GM13976 (cell line): Measurements from ENCODE around the gene MOB4.
"Not testable (repeated sequence)": the region's sequence is repeated elsewhere in the genome, so short reads cannot be mapped to it uniquely, and the experiment has no call there.

Source experiments
- DNase-seq: peaks from one replicate; pipeline ENCODE4 v3.0.0; 2012; ENCODE audit warnings: low spot score
- CTCF ChIP-seq: IDR thresholded peaks from 2 replicates; pipeline ENCODE4 v1.5.1; 2012; ENCODE audit warnings: borderline replicate concordance, mild to moderate bottlenecking; ENCODE audit not compliant: insufficient read depth; ENCODE audit errors: extremely low read depth, missing control alignments, control extremely low read depth
- in situ Hi-C: fragments of 300-500 bp; cut with MboI; formaldehyde crosslinking; loops from one replicate; pipeline ENCODE4 v1.12.0; 2022; ENCODE audit warnings: low sequenced_read_pairs, mixed read lengths, inconsistent platforms; ENCODE audit not compliant: unreplicated experiment

Gene MOB4

GRCh38 chr2:197539734-197540133, 23.9 kb downstream of the MOB4 start:
- no peak for DNase-seq
- in situ Hi-C loops: no loop called here
- no peak for TF ChIP-seq CTCF

- no peak for DNase-seq
- in situ Hi-C loops: no loop called here
- no peak for TF ChIP-seq CTCF
These were observed 27.3 kb downstream of the MOB4 start for GRCh38 chr2:197543206-197543605.

GRCh38 chr2:197547163-197547900, 31.5 kb downstream of the MOB4 start:
- no peak for DNase-seq
- TF ChIP-seq CTCF: no peak
- in situ Hi-C loops: no loop called here

- TF ChIP-seq CTCF: no peak
- in situ Hi-C loops: no loop called here
- no peak for DNase-seq
These were observed 32.7 kb downstream of the MOB4 start for GRCh38 chr2:197548582-197548981.

GRCh38 chr2:197551260-197551659, 35.4 kb downstream of the MOB4 start:
- DNase-seq, in situ Hi-C loops: not testable (repeated sequence)

- in situ Hi-C loops: no loop called here
- no peak for DNase-seq
- no peak for TF ChIP-seq CTCF
These were observed 39.6 kb downstream of the MOB4 start for GRCh38 chr2:197555467-197555866.

GRCh38 chr2:197556456-197556855, 40.6 kb downstream of the MOB4 start:
- no peak for TF ChIP-seq CTCF
- in situ Hi-C loops: no loop called here
- DNase-seq: no peak
